Loucy (cell line): ENCODE data around the gene RALGPS1.

Experiments
- CTCF ChIP-seq: fragments of 200-600 bp; sonication (generic); conservative IDR thresholded peaks from 2 replicates; pipeline ENCODE4 v1.5.1; 2014; ENCODE audit warnings: mild to moderate bottlenecking, antibody characterized with exemption, low read length
- EZH2phosphoT487 ChIP-seq: fragments of 200-600 bp; IDR thresholded peaks from 2 replicates; pipeline ENCODE4 v1.6.1; 2018; ENCODE audit warnings: antibody characterized with exemption, mild to moderate bottlenecking, moderate library complexity, borderline replicate concordance

- no peak for TF ChIP-seq EZH2phosphoT487
- no peak for TF ChIP-seq CTCF
Measured at GRCh38 chr9:127114606-127115005, 200.0 kb downstream of the RALGPS1 start.
